Sigmoid colon (tissue), 7 donors: ENCODE measurements around the gene GABRR2. TPM values are rescaled to one million over a fixed set of nuclear protein-coding genes. Genes with fewer than 3 reads are reported as not detected.

Source experiments
- DNase-seq: peaks from one replicate; pipeline ENCODE4 v3.0.0-alpha.2; 2019
- H3K27ac ChIP-seq, 4 donors: fragments of 200-600 bp; sonication (generic); one replicate each; pipeline ENCODE4 v1.5.1; 2016 to 2019; ENCODE audit warnings: mild to moderate bottlenecking in 1 of 4
- H3K27me3 ChIP-seq, 3 donors: fragments of 200-600 bp; sonication (generic); one replicate each; pipeline ENCODE4 v1.5.1; 2019; ENCODE audit warnings: mild to moderate bottlenecking in 1 of 3
- H3K36me3 ChIP-seq, 4 donors: fragments of 200-600 bp; sonication (generic); one replicate each; pipeline ENCODE4 v1.5.1; 2016 to 2019
- H3K4me1 ChIP-seq, 4 donors: fragments of 200-600 bp; sonication (generic); one replicate each; pipeline ENCODE4 v1.5.1; 2017 to 2019
- H3K4me3 ChIP-seq, 4 donors: fragments of 200-600 bp; sonication (generic); one replicate each; pipeline ENCODE4 v1.5.1; 2017 to 2019; ENCODE audit warnings: mild to moderate bottlenecking in 2 of 4, moderate library complexity in 1 of 4
- H3K9me3 ChIP-seq, 4 donors: fragments of 200-600 bp in 3 of 4; sonication (generic) in 3 of 4; one replicate each; pipeline versions ENCODE4 v1.5.1 to v1.6.1; 2013 to 2019
- EP300 ChIP-seq, 4 donors: sonication (generic); formaldehyde crosslinking; IDR thresholded peaks; one replicate each; pipeline ENCODE4 v1.6.1; 2017; ENCODE audit warnings: antibody characterized with exemption in 4 of 4
- POLR2A ChIP-seq, 2 donors: fragments of 450-650 bp; IDR thresholded peaks; one replicate each; pipeline ENCODE4 v1.6.1; 2016; ENCODE audit warnings: antibody characterized with exemption in 2 of 2, mild to moderate bottlenecking in 2 of 2, moderate library complexity in 2 of 2
- POLR2AphosphoS5 ChIP-seq, 4 donors: sonication (generic); formaldehyde crosslinking; IDR thresholded peaks; one replicate each; pipeline ENCODE4 v1.6.1; 2017; ENCODE audit warnings: antibody characterized with exemption in 4 of 4
- WGBS, 2 donors: extraction: QIAGEN DNeasy Blood & Tissue Kit; methylation state at CpG; one replicate each; pipeline ENCODE4 v1.1.7; 2013; 5-methylcytosine and 5-hydroxymethylcytosine counted together
- intact Hi-C: fragments of 100-400 bp; cut with DNase I; formaldehyde crosslinking; loops from one replicate; pipeline ENCODE4 v1.15.1; 2023
- polyA plus RNA-seq, 3 donors: library from polyadenylated mRNA; stranded (reverse); fragments of 200-250 nt; gene quantifications; one replicate each; pipeline ENCODE4 v1.2.3, GENCODE V29; 2013
- total RNA-seq, 4 donors: library from RNA; depleted of rRNA; stranded (reverse); fragments of >200 nt; gene quantifications; one replicate each; pipeline ENCODE4 v1.1.0, GENCODE V29; 2016
- TF ChIP-seq, protein P1 (sequence below), 4 experiments: fragments of 450-650 bp in 3 of 4; fragments of 200-600 bp in 1 of 4; IDR thresholded peaks; one replicate each; pipeline ENCODE4 v1.5.1; 2016 to 2019; ENCODE audit warnings: antibody characterized with exemption in 4 of 4, mild to moderate bottlenecking in 3 of 4, moderate library complexity in 2 of 4
- donor health status: healthy with polysubstance abuse.
- donor health status: Bipolar disorder and iron deficiency.
- donor health status: healthy.

GABRR2 gene
- total and polyA plus RNA-seq, 7 donors = 0.36 to 2.8 (median 0.99) TPM; not detected in 2

DNA sequence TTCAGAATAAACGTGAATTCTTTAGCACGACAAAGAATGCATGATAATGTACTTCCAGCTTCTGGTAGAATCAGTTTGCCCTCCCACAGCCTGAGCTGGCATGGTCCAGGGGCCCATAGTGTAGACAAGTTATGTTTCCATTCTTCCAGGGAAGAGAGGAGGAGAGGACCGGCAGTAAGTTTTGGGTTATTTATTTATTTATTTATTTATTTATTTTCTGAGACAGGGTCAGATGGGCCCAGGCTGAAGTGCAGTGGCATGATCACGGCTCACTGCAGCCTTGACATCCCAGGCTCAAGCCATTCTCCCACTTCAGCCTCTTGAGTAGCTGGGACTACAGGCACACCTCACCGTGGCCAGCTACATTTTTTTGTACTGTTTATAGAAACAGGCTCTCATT is 102.6 kb downstream of the GABRR2 start:
- H3K36me3 ChIP-seq = no peaks in the 10 kb centered on the region
- H3K4me3 ChIP-seq = no peak overlapping the region
- DNase-seq = no peak
- WGBS, 2 donors = 72 to 76% methylated on average over 5 of the region's 5 CpGs
- intact Hi-C loops = no loop called here
- H3K27me3 ChIP-seq = no peaks in the 10 kb centered on the region
- H3K9me3 ChIP-seq = no peaks in the 10 kb centered on the region
- H3K4me1 ChIP-seq = peaks cover 0 to 2% (median 0%) of the 10 kb centered on the region in 4 donors
- no peak overlapping the region for H3K27ac ChIP-seq
- TF ChIP-seq POLR2A (IDR thresholded peaks at IDR 0.05) (no peak), POLR2AphosphoS5 (IDR thresholded peaks at IDR 0.05) (no peak), EP300 (IDR thresholded peaks at IDR 0.05) (no peak)
- TF ChIP-seq, protein P1, sequence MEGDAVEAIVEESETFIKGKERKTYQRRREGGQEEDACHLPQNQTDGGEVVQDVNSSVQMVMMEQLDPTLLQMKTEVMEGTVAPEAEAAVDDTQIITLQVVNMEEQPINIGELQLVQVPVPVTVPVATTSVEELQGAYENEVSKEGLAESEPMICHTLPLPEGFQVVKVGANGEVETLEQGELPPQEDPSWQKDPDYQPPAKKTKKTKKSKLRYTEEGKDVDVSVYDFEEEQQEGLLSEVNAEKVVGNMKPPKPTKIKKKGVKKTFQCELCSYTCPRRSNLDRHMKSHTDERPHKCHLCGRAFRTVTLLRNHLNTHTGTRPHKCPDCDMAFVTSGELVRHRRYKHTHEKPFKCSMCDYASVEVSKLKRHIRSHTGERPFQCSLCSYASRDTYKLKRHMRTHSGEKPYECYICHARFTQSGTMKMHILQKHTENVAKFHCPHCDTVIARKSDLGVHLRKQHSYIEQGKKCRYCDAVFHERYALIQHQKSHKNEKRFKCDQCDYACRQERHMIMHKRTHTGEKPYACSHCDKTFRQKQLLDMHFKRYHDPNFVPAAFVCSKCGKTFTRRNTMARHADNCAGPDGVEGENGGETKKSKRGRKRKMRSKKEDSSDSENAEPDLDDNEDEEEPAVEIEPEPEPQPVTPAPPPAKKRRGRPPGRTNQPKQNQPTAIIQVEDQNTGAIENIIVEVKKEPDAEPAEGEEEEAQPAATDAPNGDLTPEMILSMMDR (IDR thresholded peaks at IDR 0.05) = no peak

DNA sequence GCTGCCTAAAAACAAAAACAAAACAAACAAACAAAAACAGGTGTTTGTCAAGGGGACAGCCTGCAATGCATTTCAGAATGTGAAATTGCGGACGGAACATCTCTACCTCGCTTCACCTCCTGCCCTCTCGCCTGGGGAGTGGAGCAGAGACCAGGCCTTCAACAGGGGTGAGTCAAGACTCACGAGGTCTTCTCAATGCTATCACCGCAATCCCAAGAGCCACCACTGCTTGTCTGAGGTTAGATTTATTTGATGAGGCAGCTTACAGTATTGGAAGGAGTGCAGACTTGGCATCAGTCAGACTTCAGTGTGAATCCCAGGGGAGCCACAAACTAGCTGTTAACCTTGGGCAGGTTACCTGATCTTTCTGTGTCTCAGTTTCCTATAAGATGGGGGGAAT is 105.6 kb downstream of the GABRR2 start:
- Histone ChIP-seq H3K27me3 (no peaks in the 10 kb centered on the region), H3K36me3 (no peaks in the 10 kb centered on the region), H3K4me1 (no peaks in the 10 kb centered on the region), H3K4me3 (no peak overlapping the region), H3K27ac (no peak overlapping the region), H3K9me3 (no peaks in the 10 kb centered on the region)
- no peak for DNase-seq
- TF ChIP-seq POLR2AphosphoS5 (IDR thresholded peaks at IDR 0.05) (no peak), POLR2A (IDR thresholded peaks at IDR 0.05) (no peak), EP300 (IDR thresholded peaks at IDR 0.05) (no peak)
- TF ChIP-seq, protein P1 (IDR thresholded peaks at IDR 0.05) = no peak
- intact Hi-C loops = no loop called here
- 88 to 95% methylated on average over 6 of the region's 6 CpGs for WGBS, 2 donors

DNA sequence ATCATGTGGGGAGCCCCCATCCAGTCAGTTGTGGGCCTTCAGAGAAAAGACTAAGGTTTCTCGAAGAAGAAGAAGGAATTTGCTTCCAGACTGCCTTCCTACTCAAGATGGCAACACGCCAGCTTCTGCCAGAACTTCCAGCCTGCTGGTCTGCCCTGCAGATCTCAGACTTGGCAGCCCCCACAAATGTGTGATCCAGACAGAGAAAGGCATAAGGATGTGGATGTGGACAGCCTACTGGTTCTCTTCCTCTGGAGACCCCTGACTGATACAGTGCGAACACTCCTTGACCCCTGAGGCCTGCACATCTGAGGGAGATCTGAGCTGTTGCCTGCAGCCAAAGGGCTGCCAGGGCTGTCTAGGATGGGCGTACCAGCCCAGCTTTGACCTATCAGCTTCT is 106.5 kb downstream of the GABRR2 start:
- intact Hi-C loops = no loop called here
- no peak for DNase-seq
- Histone ChIP-seq H3K4me3 (no peak overlapping the region), H3K9me3 (no peaks in the 10 kb centered on the region), H3K27me3 (no peaks in the 10 kb centered on the region), H3K27ac (no peak overlapping the region), H3K4me1 (no peaks in the 10 kb centered on the region), H3K36me3 (no peaks in the 10 kb centered on the region)
- TF ChIP-seq, protein P1 (IDR thresholded peaks at IDR 0.05) = no peak
- no peak for TF ChIP-seq POLR2A (IDR thresholded peaks at IDR 0.05)
- no peak for TF ChIP-seq POLR2AphosphoS5 (IDR thresholded peaks at IDR 0.05)
- no peak for TF ChIP-seq EP300 (IDR thresholded peaks at IDR 0.05)
- WGBS, 2 donors = 68 to 89% methylated on average over 4 of the region's 4 CpGs

Other genes with a start within 250 kb of the GABRR2 start
- gene PNRC1, start 234.5 kb downstream of the GABRR2 start, total RNA-seq = 100 to 1,000 TPM; 211 to 349 (median 300) TPM
- gene PNRC1, start 234.5 kb downstream of the GABRR2 start, polyA plus RNA-seq = 10 to 100 TPM; 44.2 to 73.9 (median 52.7) TPM
- 1 to 10 TPM in 3 of 4 donors, under 1 TPM in 1; 0.82 to 3.6 (median 1.1) TPM for gene SRSF12, start 197.2 kb downstream of the GABRR2 start, total RNA-seq
- under 1 TPM in 1 of 3 donors, not detected in 2; 0.36 TPM for gene SRSF12, start 197.2 kb downstream of the GABRR2 start, polyA plus RNA-seq
- gene PM20D2, start 169.2 kb downstream of the GABRR2 start, total RNA-seq = 10 to 100 TPM; 20.3 to 48.5 (median 23.9) TPM
- 10 to 100 TPM in 1 of 3 donors, 1 to 10 TPM in 2; 4.2 to 10.2 (median 8.1) TPM for gene PM20D2, start 169.2 kb downstream of the GABRR2 start, polyA plus RNA-seq
- gene GABRR1, start 97.9 kb downstream of the GABRR2 start, total RNA-seq = not detected
- gene GABRR1, start 97.9 kb downstream of the GABRR2 start, polyA plus RNA-seq = under 1 TPM in 1 of 3 donors, not detected in 2; 0.04 TPM
- gene UBE2J1, start 37.4 kb upstream of the GABRR2 start, total RNA-seq = 10 to 100 TPM; 29.5 to 36.7 (median 33.8) TPM
- gene UBE2J1, start 37.4 kb upstream of the GABRR2 start, polyA plus RNA-seq = 10 to 100 TPM; 31.6 to 50.4 (median 40.8) TPM
- gene RRAGD, start 97.0 kb upstream of the GABRR2 start, total RNA-seq = 10 to 100 TPM; 11.8 to 19.8 (median 13.3) TPM
- gene RRAGD, start 97.0 kb upstream of the GABRR2 start, polyA plus RNA-seq = 10 to 100 TPM in 1 of 3 donors, 1 to 10 TPM in 2; 2.8 to 12.0 (median 6.7) TPM
- gene ANKRD6, start 117.9 kb upstream of the GABRR2 start, total RNA-seq = 10 to 100 TPM in 3 of 4 donors, 1 to 10 TPM in 1; 8.0 to 21.6 (median 17.3) TPM
- gene ANKRD6, start 117.9 kb upstream of the GABRR2 start, polyA plus RNA-seq = 1 to 10 TPM; 1.7 to 4.8 (median 2.3) TPM